Measurements from ENCODE around the gene SDE2. TPM values are rescaled to one million over a fixed set of nuclear protein-coding genes. Genes with fewer than 3 reads are reported as not detected.
A peak's percentile ranks its signal among the peaks of the same experiment; 100 is the strongest.

The SDE2 gene
- total RNA-seq, 1 experiment from 2014 or later = 21.8 TPM

GRCh38 chr1:225946803-225947202 is 52.3 kb downstream of the SDE2 start:
- H3K4me2 ChIP-seq (ENCODE audit: low read depth, low read length, poor library complexity, severe bottlenecking) = no peak overlapping the region
- H3K9me3 ChIP-seq (ENCODE audit: low read length) = no peaks in the 10 kb centered on the region
- H3K27ac ChIP-seq (ENCODE audit: low read length) = no peak overlapping the region
- DNase-seq = no peak
- H3K79me2 ChIP-seq (ENCODE audit: low read length) = no peaks in the 10 kb centered on the region
- no peaks in the 10 kb centered on the region for H3K9me2 ChIP-seq (replicated peaks; ENCODE audit: insufficient read depth, low read length)
- no peaks in the 10 kb centered on the region for H3K36me3 ChIP-seq (ENCODE audit: insufficient read depth, low read length)
- no peak overlapping the region for H2AFZ ChIP-seq (ENCODE audit: low read length)
- H3K27me3 ChIP-seq (ENCODE audit: low read length) = no peaks in the 10 kb centered on the region
- no peak overlapping the region for H3K9ac ChIP-seq (ENCODE audit: low read length)
- H3K4me1 ChIP-seq (ENCODE audit: low read length) = peaks cover 9% of the 10 kb centered on the region
- H3K4me3 ChIP-seq (ENCODE audit: low read length) = no peak overlapping the region
- H4K20me1 ChIP-seq (ENCODE audit: insufficient read depth, low read depth, low read length) = no peaks in the 10 kb centered on the region

GRCh38 chr1:225946082-225946620 is 53.0 kb downstream of the SDE2 start:
- no peaks in the 10 kb centered on the region for H3K36me3 ChIP-seq (ENCODE audit: insufficient read depth, low read length)
- DNase-seq = no peak
- no peak overlapping the region for H3K27ac ChIP-seq (ENCODE audit: low read length)
- H3K9me2 ChIP-seq (replicated peaks; ENCODE audit: insufficient read depth, low read length) = no peaks in the 10 kb centered on the region
- H3K4me3 ChIP-seq (ENCODE audit: low read length) = no peak overlapping the region
- H3K4me2 ChIP-seq (ENCODE audit: low read depth, low read length, poor library complexity, severe bottlenecking) = no peak overlapping the region
- H3K4me1 ChIP-seq (ENCODE audit: low read length) = peaks cover 9% of the 10 kb centered on the region
- no peaks in the 10 kb centered on the region for H3K27me3 ChIP-seq (ENCODE audit: low read length)
- no peak overlapping the region for H2AFZ ChIP-seq (ENCODE audit: low read length)
- H3K9ac ChIP-seq (ENCODE audit: low read length) = no peak overlapping the region
- no peaks in the 10 kb centered on the region for H3K9me3 ChIP-seq (ENCODE audit: low read length)
- no peaks in the 10 kb centered on the region for H4K20me1 ChIP-seq (ENCODE audit: insufficient read depth, low read depth, low read length)
- H3K79me2 ChIP-seq (ENCODE audit: low read length) = no peaks in the 10 kb centered on the region

- H3K9me3 ChIP-seq (ENCODE audit: low read length) = no peaks in the 10 kb centered on the region
- no peaks in the 10 kb centered on the region for H3K36me3 ChIP-seq (ENCODE audit: insufficient read depth, low read length)
- H3K4me2 ChIP-seq (ENCODE audit: low read depth, low read length, poor library complexity, severe bottlenecking) = no peak overlapping the region
These were observed 53.6 kb downstream of the SDE2 start for GRCh38 chr1:225945564-225945963.

GRCh38 chr1:225944951-225945350 is 54.2 kb downstream of the SDE2 start:
- no peaks in the 10 kb centered on the region for H4K20me1 ChIP-seq (ENCODE audit: insufficient read depth, low read depth, low read length)
- no peaks in the 10 kb centered on the region for H3K79me2 ChIP-seq (ENCODE audit: low read length)
- H3K9me3 ChIP-seq (ENCODE audit: low read length) = no peaks in the 10 kb centered on the region
- no peaks in the 10 kb centered on the region for H3K27me3 ChIP-seq (ENCODE audit: low read length)
- no peak overlapping the region for H3K27ac ChIP-seq (ENCODE audit: low read length)
- no peak overlapping the region for H3K9ac ChIP-seq (ENCODE audit: low read length)
- no peak overlapping the region for H3K4me2 ChIP-seq (ENCODE audit: low read depth, low read length, poor library complexity, severe bottlenecking)
- peaks cover 9% of the 10 kb centered on the region for H3K4me1 ChIP-seq (ENCODE audit: low read length)
- H3K4me3 ChIP-seq (ENCODE audit: low read length) = no peak overlapping the region
- no peaks in the 10 kb centered on the region for H3K9me2 ChIP-seq (replicated peaks; ENCODE audit: insufficient read depth, low read length)
- H2AFZ ChIP-seq (ENCODE audit: low read length) = no peak overlapping the region
- H3K36me3 ChIP-seq (ENCODE audit: insufficient read depth, low read length) = no peaks in the 10 kb centered on the region
- peak; percentile 79 for DNase-seq

More at GRCh38 chr1:225945564-225945963, 53.6 kb downstream of the SDE2 start:
- Histone ChIP-seq H3K9ac (ENCODE audit: low read length) (no peak overlapping the region), H2AFZ (ENCODE audit: low read length) (no peak overlapping the region), H3K4me1 (ENCODE audit: low read length) (peaks cover 9% of the 10 kb centered on the region), H4K20me1 (ENCODE audit: insufficient read depth, low read depth, low read length) (no peaks in the 10 kb centered on the region), H3K79me2 (ENCODE audit: low read length) (no peaks in the 10 kb centered on the region), H3K9me2 (replicated peaks; ENCODE audit: insufficient read depth, low read length) (no peaks in the 10 kb centered on the region), H3K27me3 (ENCODE audit: low read length) (no peaks in the 10 kb centered on the region), H3K27ac (ENCODE audit: low read length) (no peak overlapping the region), H3K4me3 (ENCODE audit: low read length) (no peak overlapping the region)
- DNase-seq = no peak

- Histone ChIP-seq H3K79me2 (ENCODE audit: low read length) (no peaks in the 10 kb centered on the region), H3K9me3 (ENCODE audit: low read length) (no peaks in the 10 kb centered on the region), H3K27me3 (ENCODE audit: low read length) (no peaks in the 10 kb centered on the region), H3K9me2 (replicated peaks; ENCODE audit: insufficient read depth, low read length) (no peaks in the 10 kb centered on the region), H3K4me1 (ENCODE audit: low read length) (peaks cover 9% of the 10 kb centered on the region), H3K4me3 (ENCODE audit: low read length) (no peak overlapping the region), H3K36me3 (ENCODE audit: insufficient read depth, low read length) (no peaks in the 10 kb centered on the region), H4K20me1 (ENCODE audit: insufficient read depth, low read depth, low read length) (no peaks in the 10 kb centered on the region), H3K9ac (ENCODE audit: low read length) (no peak overlapping the region), H2AFZ (ENCODE audit: low read length) (no peak overlapping the region), H3K27ac (ENCODE audit: low read length) (no peak overlapping the region), H3K4me2 (ENCODE audit: low read depth, low read length, poor library complexity, severe bottlenecking) (no peak overlapping the region)
- no peak for DNase-seq
These were observed 54.8 kb downstream of the SDE2 start for GRCh38 chr1:225944387-225944786.

- no peaks in the 10 kb centered on the region for H3K9me2 ChIP-seq (replicated peaks; ENCODE audit: insufficient read depth, low read length)
- H3K4me1 ChIP-seq (ENCODE audit: low read length) = peaks cover 9% of the 10 kb centered on the region
- no peaks in the 10 kb centered on the region for H3K36me3 ChIP-seq (ENCODE audit: insufficient read depth, low read length)
- no peaks in the 10 kb centered on the region for H3K27me3 ChIP-seq (ENCODE audit: low read length)
- H4K20me1 ChIP-seq (ENCODE audit: insufficient read depth, low read depth, low read length) = no peaks in the 10 kb centered on the region
- H3K9me3 ChIP-seq (ENCODE audit: low read length) = no peaks in the 10 kb centered on the region
- no peak overlapping the region for H3K4me2 ChIP-seq (ENCODE audit: low read depth, low read length, poor library complexity, severe bottlenecking)
- H2AFZ ChIP-seq (ENCODE audit: low read length) = no peak overlapping the region
- no peak overlapping the region for H3K27ac ChIP-seq (ENCODE audit: low read length)
- no peak for DNase-seq
- H3K9ac ChIP-seq (ENCODE audit: low read length) = no peak overlapping the region
- H3K79me2 ChIP-seq (ENCODE audit: low read length) = no peaks in the 10 kb centered on the region
- no peak overlapping the region for H3K4me3 ChIP-seq (ENCODE audit: low read length)
These were observed 55.6 kb downstream of the SDE2 start for GRCh38 chr1:225943582-225943981.

- Histone ChIP-seq H3K79me2 (ENCODE audit: low read length) (no peaks in the 10 kb centered on the region), H2AFZ (ENCODE audit: low read length) (no peak overlapping the region), H3K27me3 (ENCODE audit: low read length) (no peaks in the 10 kb centered on the region), H3K4me1 (ENCODE audit: low read length) (peaks cover 9% of the 10 kb centered on the region), H3K27ac (ENCODE audit: low read length) (no peak overlapping the region), H3K36me3 (ENCODE audit: insufficient read depth, low read length) (no peaks in the 10 kb centered on the region), H3K4me2 (ENCODE audit: low read depth, low read length, poor library complexity, severe bottlenecking) (no peak overlapping the region), H3K4me3 (ENCODE audit: low read length) (no peak overlapping the region), H4K20me1 (ENCODE audit: insufficient read depth, low read depth, low read length) (no peaks in the 10 kb centered on the region), H3K9ac (ENCODE audit: low read length) (no peak overlapping the region), H3K9me3 (ENCODE audit: low read length) (no peaks in the 10 kb centered on the region), H3K9me2 (replicated peaks; ENCODE audit: insufficient read depth, low read length) (no peaks in the 10 kb centered on the region)
- no peak for DNase-seq
These were observed 56.6 kb downstream of the SDE2 start for GRCh38 chr1:225942574-225942973.

- no peak for DNase-seq
- Histone ChIP-seq H3K79me2 (ENCODE audit: low read length) (no peaks in the 10 kb centered on the region), H3K36me3 (ENCODE audit: insufficient read depth, low read length) (no peaks in the 10 kb centered on the region), H2AFZ (ENCODE audit: low read length) (no peak overlapping the region), H3K4me1 (ENCODE audit: low read length) (peaks cover 10% of the 10 kb centered on the region), H3K4me2 (ENCODE audit: low read depth, low read length, poor library complexity, severe bottlenecking) (no peak overlapping the region), H3K9ac (ENCODE audit: low read length) (no peak overlapping the region), H4K20me1 (ENCODE audit: insufficient read depth, low read depth, low read length) (no peaks in the 10 kb centered on the region), H3K4me3 (ENCODE audit: low read length) (no peak overlapping the region), H3K27me3 (ENCODE audit: low read length) (no peaks in the 10 kb centered on the region), H3K27ac (ENCODE audit: low read length) (no peak overlapping the region), H3K9me3 (ENCODE audit: low read length) (no peaks in the 10 kb centered on the region), H3K9me2 (replicated peaks; ENCODE audit: insufficient read depth, low read length) (no peaks in the 10 kb centered on the region)
These were observed 57.3 kb downstream of the SDE2 start for GRCh38 chr1:225941942-225942222.
